ENCODE data around the gene ERAP2.
"Not testable (repeated sequence)": the region's sequence is repeated elsewhere in the genome, so short reads cannot be mapped to it uniquely, and the experiment has no call there.

The ERAP2 gene

GRCh38 chr5:96901384-96901783, 25.1 kb downstream of the ERAP2 start:
- no peak for DNase-seq (ENCODE audit: low spot score)

GRCh38 chr5:96901841-96902240, 25.5 kb downstream of the ERAP2 start:
- DNase-seq (ENCODE audit: low spot score) = no peak

- no peak for DNase-seq (ENCODE audit: low spot score)
Measured at GRCh38 chr5:96902876-96903275, 26.6 kb downstream of the ERAP2 start.

GRCh38 chr5:96903300-96903699, 27.0 kb downstream of the ERAP2 start:
- DNase-seq (ENCODE audit: low spot score) = no peak

GRCh38 chr5:96904054-96904931, 28.0 kb downstream of the ERAP2 start:
- DNase-seq (ENCODE audit: low spot score) = no peak

- no peak for DNase-seq (ENCODE audit: low spot score)
Measured at GRCh38 chr5:96905864-96906263, 29.6 kb downstream of the ERAP2 start.

GRCh38 chr5:96909003-96909402, 32.7 kb downstream of the ERAP2 start:
- DNase-seq (ENCODE audit: low spot score) = no peak

GRCh38 chr5:96909435-96909834, 33.1 kb downstream of the ERAP2 start:
- DNase-seq (ENCODE audit: low spot score) = no peak

GRCh38 chr5:96911139-96911538, 34.8 kb downstream of the ERAP2 start:
- no peak for DNase-seq (ENCODE audit: low spot score)

GRCh38 chr5:96913233-96913632, 36.9 kb downstream of the ERAP2 start:
- DNase-seq (ENCODE audit: low spot score) = no peak

GRCh38 chr5:96919754-96920197, 43.5 kb downstream of the ERAP2 start:
- no peak for DNase-seq (ENCODE audit: low spot score)

GRCh38 chr5:96920744-96921355, 44.5 kb downstream of the ERAP2 start:
- no peak for DNase-seq (ENCODE audit: low spot score)

GRCh38 chr5:96922499-96923244, 46.4 kb downstream of the ERAP2 start:
- DNase-seq (ENCODE audit: low spot score) = no peak

GRCh38 chr5:96924016-96924443, 47.7 kb downstream of the ERAP2 start:
- DNase-seq (ENCODE audit: low spot score) = no peak

GRCh38 chr5:96926276-96926675, 50.0 kb downstream of the ERAP2 start:
- DNase-seq (ENCODE audit: low spot score) = no peak

GRCh38 chr5:96927008-96927407, 50.7 kb downstream of the ERAP2 start:
- DNase-seq (ENCODE audit: low spot score) = no peak

- DNase-seq (ENCODE audit: low spot score) = no peak
Measured at GRCh38 chr5:96928931-96929708, 52.8 kb downstream of the ERAP2 start.

- no peak for DNase-seq (ENCODE audit: low spot score)
Measured at GRCh38 chr5:96930058-96930457, 53.8 kb downstream of the ERAP2 start.

- no peak for DNase-seq (ENCODE audit: low spot score)
Measured at GRCh38 chr5:96930589-96930988, 54.3 kb downstream of the ERAP2 start.

- DNase-seq (ENCODE audit: low spot score) = not testable (repeated sequence)
Measured at GRCh38 chr5:96931037-96931436, 54.7 kb downstream of the ERAP2 start.

GRCh38 chr5:96931605-96932004, 55.3 kb downstream of the ERAP2 start:
- DNase-seq (ENCODE audit: low spot score) = no peak

GRCh38 chr5:96932026-96932425, 55.7 kb downstream of the ERAP2 start:
- DNase-seq (ENCODE audit: low spot score) = no peak
